AG08395 (cell line): Measurements from ENCODE around the gene IFITM2.
"Not testable (repeated sequence)": the region's sequence is repeated elsewhere in the genome, so short reads cannot be mapped to it uniquely, and the experiment has no call there.

Source experiments
- DNase-seq: peaks from one replicate; pipeline ENCODE4 v3.0.0; 2012; ENCODE audit warnings: mixed read lengths, low spot score

The IFITM2 gene

DNA sequence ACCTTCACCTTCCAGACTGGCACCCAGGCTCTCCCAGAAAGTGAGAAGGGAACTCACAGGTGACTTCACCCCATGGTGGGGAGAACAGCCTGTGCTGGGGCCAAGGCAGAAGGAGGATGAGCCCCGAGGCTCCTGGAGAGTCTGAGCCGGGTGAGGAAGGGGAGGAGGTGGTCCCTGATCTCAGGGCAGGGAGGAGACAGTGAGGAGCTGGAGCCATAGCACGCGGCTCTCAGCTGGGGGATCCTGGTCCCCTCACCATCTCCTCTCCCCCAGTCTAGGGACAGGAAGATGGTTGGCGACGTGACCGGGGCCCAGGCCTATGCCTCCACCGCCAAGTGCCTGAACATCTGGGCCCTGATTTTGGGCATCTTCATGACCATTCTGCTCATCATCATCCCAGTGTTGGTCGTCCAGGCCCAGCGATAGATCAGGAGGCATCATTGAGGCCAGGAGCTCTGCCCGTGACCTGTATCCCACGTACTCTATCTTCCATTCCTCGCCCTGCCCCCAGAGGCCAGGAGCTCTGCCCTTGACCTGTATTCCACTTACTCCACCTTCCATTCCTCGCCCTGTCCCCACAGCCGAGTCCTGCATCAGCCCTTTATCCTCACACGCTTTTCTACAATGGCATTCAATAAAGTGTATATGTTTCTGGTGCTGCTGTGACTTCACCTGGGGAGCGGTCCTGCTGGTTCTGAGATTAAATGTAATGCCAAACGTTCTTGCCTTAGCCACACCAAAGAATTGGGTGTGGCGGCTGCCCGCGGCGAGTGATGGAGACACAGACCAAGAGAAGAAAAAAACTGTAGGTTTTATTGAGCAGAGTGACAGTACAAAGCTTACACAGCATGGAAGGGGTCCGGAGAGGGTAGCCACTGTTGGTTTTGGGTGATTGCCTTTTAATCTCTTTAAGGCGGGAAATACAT is 1.4 kb downstream of the IFITM2 start:
- DNase-seq: not testable (repeated sequence)

DNA sequence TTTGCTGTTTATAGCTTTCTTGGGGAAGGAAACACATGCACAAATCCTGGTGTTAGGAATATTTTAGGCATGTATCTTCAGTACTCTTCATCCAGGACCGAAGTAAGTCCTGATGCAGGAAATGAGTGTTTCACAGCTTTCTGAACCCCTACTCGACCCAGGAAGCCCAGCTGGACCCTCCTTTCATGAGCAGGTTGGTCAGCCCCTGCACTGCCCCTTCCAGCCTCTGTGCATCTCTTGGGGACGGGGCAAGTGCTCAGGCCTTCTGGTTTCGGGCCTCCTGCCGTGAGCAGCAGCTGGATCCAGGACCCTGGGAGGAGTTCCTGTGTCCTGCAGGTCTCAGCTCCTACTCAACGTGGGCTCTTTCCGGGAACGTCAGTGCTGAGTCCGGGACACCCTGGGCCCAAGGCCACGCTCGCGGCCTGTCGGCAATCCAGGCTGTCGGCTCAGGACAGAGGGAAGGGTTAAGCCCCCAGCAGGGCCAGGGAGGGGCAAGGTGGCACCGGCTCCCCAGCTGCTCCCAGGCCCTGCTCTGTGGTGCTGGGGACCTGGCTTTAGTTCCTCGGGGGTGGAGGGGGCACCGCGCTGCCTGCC is 2.5 kb downstream of the IFITM2 start:
- DNase-seq: not testable (repeated sequence)

GRCh38 chr11:311013-311748 is 3.6 kb downstream of the IFITM2 start:
- DNase-seq: not testable (repeated sequence)

GRCh38 chr11:312092-312816 is 4.6 kb downstream of the IFITM2 start:
- DNase-seq: no peak

GRCh38 chr11:313304-313786 is 5.7 kb downstream of the IFITM2 start:
- DNase-seq: no peak

GRCh38 chr11:313787-314553 is 6.4 kb downstream of the IFITM2 start, which contains the start of gene IFITM1:
IFITM1 (plus strand) TSS chr11:314040; CDS start chr11:314171, 131 bp downstream.
- DNase-seq: peak; percentile 88

DNA sequence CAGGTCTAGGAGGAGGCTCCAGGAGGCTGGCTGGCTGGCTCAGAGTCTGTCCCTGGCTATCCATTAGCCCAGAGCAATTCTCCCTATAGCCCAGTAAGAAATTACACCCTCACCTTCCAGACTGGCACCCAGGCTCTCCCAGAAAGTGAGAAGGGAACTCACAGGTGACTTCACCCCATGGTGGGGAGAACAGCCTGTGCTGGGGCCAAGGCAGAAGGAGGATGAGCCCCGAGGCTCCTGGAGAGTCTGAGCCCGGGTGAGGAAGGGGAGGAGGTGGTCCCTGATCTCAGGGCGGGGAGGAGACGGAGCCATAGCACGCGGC is 6.9 kb downstream of the IFITM2 start:
- DNase-seq: not testable (repeated sequence)

DNA sequence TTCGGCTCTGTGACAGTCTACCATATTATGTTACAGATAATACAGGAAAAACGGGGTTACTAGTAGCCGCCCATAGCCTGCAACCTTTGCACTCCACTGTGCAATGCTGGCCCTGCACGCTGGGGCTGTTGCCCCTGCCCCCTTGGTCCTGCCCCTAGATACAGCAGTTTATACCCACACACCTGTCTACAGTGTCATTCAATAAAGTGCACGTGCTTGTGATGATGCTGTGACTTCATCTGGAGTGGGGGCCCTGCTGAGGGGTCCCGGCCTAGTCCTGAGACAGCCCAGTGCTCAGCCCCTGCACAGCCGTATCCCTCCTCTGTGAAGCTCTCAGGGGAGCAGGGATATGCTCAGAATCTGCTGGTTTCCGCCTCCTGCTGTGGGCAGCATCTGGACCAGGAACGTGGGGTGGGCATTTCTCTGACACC is 7.5 kb downstream of the IFITM2 start:
- DNase-seq: no peak

DNA sequence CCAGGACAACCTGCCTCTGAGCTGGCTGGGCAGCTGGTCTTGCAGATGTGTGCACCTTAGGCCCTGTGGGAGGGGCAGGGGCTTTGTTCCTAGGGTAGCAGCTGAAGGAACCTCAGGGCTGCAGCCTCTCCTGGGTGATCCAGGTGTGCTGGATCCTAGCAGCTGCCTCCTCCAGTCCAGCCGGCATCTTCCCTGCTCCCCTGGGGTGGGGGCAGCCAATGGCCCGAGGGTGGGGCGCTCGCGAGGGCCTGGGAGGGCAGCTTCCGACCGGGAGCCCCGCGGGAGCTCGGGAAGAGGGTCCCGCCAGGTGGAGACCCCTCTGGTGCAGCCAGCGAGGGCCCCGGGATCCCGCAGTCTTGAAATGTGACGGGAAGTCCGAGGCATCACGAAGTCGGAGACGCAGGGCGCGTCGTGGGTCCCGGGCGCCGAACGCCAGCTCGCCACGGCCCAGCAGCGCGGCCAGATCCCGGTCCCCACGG is 7.9 kb downstream of the IFITM2 start:
- no peak for DNase-seq

DNA sequence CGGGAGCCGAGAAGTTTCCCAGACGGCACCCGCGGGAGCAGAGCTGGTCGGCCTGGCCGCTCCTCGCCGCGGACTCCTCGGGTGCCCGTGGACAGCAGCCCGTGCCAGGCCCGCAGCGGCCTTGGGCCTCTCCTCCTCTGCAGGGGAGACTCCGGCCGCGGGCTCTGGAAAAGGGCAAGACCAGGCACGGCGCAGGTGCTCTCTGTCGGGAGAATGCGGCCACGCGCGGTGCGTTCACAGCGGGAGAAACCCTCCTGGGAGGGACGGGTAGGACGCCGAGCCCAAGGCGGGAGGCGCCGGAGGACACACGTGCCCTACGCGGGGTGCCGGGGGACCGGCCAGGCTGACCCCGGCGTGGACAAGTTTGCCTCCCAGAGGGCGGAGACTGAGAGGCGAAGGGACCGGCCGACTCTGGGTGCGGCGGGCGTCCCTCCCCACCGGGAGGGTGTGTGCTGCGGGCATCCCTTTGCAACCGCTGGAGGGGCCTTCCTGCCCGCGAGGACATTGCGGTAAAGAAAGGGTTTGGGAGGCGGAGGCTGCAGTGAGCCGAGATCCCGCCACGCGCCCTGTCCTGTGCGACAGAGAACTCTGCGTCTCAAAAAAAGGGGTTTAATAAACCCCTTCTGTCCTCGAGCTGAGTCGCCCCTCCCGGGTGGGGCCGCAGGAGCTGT is 8.6 kb downstream of the IFITM2 start:
- DNase-seq: no peak

GRCh38 chr11:316891-317301 is 9.3 kb downstream of the IFITM2 start:
- no peak for DNase-seq

- DNase-seq: not testable (repeated sequence)
These were observed 10.2 kb downstream of the IFITM2 start for GRCh38 chr11:317668-318404.

DNA sequence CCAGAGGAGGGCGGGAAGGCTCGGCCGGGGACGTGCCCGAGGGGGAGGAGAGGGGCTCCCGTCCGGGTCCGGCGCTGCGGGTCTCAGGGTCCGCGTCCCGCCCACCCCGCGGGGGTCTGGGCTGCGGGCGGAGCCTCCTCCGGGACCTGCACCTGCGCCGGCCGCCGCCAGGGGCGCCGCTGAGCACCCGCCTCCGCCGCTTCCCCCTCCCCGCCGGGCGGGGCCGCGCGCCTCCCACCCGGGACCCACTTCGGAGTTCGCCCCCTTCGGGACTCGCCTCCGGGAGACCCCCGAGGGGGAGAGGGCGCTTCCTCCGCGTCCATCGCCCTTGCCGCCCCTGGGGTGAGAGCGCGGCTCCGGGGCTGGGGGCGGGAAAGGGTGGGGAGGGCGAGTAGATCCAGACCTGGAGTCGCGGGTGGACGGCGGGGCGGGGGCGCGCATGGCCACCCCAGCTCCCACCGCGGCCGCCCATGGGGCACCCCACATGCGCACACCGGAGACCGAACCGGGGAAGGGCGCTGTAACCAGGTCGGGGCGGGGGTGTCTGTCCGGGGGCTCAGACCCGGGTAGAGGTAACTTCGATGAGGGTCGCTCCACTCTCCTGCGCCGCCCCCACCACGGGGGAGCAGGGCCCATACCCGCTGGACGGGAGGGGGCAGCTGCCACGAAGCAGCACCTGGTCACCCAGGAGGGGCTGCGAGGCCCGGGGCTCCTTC is 10.9 kb downstream of the IFITM2 start:
- DNase-seq: not testable (repeated sequence)

DNA sequence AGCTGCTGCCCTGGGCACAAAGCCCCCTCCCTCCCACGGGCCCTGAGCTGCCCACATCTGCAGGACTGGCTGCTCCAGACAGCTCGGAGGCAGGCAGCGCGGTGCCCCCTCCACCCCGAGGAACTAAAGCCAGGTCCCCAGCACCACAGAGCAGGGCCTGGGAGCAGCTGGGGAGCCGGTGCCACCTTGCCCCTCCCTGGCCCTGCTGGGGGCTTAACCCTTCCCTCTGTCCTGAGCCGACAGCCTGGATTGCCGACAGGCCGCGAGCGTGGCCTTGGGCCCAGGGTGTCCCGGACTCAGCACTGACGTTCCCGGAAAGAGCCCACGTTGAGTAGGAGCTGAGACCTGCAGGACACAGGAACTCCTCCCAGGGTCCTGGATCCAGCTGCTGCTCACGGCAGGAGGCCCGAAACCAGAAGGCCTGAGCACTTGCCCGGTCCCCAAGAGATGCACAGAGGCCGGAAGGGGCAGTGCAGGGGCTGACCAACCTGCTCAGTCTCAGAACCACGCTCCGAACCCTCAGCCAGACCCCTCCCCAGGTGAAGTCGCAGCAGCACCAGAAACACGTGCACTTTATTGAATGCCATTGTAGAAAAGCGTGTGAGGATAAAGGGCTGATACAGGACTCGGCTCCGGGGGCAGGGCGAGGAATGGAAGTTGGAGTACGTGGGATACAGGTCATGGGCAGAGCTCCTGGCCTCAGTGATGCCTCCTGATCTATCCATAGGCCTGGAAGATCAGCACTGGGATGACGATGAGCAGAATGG is 11.7 kb downstream of the IFITM2 start:
- DNase-seq: not testable (repeated sequence)

DNA sequence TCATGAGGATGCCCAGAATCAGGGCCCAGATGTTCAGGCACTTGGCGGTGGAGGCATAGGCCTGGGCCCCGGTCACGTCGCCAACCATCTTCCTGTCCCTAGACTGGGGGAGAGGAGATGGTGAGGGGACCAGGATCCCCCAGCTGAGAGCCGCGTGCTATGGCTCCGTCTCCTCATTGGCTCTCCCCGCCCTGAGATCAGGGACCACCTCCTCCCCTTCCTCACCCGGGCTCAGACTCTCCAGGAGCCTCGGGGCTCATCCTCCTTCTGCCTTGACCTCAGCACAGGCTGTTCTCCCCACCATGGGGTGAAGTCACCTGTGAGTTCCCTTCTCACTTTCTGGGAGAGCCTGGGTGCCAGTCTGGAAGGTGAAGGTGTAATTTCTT is 12.3 kb downstream of the IFITM2 start:
- DNase-seq: not testable (repeated sequence)

GRCh38 chr11:324156-324555 is 16.5 kb downstream of the IFITM2 start:
- DNase-seq: no peak

- DNase-seq: not testable (repeated sequence)
These were observed 17.2 kb downstream of the IFITM2 start for GRCh38 chr11:324593-325517.
